Measurements from ENCODE around the gene ZNF79. TPM values are rescaled to one million over a fixed set of nuclear protein-coding genes. Genes with fewer than 3 reads are reported as not detected.

Gene ZNF79
- total RNA-seq, 2 experiments from 2014 or later, result 7.6 TPM

DNA sequence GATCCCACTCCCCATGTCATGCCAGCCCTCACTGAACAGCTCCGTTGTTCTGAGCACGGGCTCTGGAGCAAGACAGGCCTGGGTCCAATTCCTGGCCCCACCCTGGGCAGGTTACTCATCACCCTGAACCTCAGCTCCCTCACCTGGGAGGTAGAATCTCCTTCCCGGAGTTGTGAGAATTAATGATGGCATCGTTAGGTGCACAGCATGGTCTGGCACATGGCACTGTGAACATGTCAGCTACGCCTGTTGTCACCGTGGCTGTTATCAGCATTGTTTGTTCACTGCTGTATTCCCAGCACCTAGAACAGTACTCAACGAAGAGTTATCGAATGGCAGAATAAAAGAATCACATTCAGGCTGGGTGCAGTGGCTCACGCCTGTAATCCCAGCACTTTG is 70.1 kb downstream of the ZNF79 start:
- CTCF ChIA-PET, result interaction anchor here (1.7 kb wide), 1 partner anchor 96 kb away, joined by 3 read pairs; no protein-coding TSS in a partner anchor
- Mint-ChIP-seq H3K4me3 (no peak overlapping the region), H3K27me3 (no peaks in the 10 kb centered on the region), H3K36me3 (ENCODE audit: low read depth) (no peaks in the 10 kb centered on the region), H3K27ac (no peak overlapping the region), H3K4me1 (ENCODE audit: low read depth) (no peaks in the 10 kb centered on the region), H3K9me3 (no peaks in the 10 kb centered on the region)
- intact Hi-C loops (cut with micrococcal nuclease), result no loop called here
- POLR2A ChIA-PET, result interaction anchor here (0.8 to 1.5 kb wide), 4 partner anchors 9 to 113 kb away, joined by 3 read pairs; partner anchors contain the start of gene LRSAM1
- no peak for ATAC-seq
- no peak for DNase-seq
- TF ChIP-seq, protein P1, sequence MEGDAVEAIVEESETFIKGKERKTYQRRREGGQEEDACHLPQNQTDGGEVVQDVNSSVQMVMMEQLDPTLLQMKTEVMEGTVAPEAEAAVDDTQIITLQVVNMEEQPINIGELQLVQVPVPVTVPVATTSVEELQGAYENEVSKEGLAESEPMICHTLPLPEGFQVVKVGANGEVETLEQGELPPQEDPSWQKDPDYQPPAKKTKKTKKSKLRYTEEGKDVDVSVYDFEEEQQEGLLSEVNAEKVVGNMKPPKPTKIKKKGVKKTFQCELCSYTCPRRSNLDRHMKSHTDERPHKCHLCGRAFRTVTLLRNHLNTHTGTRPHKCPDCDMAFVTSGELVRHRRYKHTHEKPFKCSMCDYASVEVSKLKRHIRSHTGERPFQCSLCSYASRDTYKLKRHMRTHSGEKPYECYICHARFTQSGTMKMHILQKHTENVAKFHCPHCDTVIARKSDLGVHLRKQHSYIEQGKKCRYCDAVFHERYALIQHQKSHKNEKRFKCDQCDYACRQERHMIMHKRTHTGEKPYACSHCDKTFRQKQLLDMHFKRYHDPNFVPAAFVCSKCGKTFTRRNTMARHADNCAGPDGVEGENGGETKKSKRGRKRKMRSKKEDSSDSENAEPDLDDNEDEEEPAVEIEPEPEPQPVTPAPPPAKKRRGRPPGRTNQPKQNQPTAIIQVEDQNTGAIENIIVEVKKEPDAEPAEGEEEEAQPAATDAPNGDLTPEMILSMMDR (IDR thresholded peaks at IDR 0.05), result no peak

Other genes with a start within 250 kb of the ZNF79 start
- gene GARNL3, start 159.6 kb upstream of the ZNF79 start, total RNA-seq, result 1 to 10 TPM; 3.8 to 4.2 TPM
- 1 to 10 TPM; 1.6 to 2.1 TPM for gene SLC2A8, start 27.2 kb upstream of the ZNF79 start, total RNA-seq
- 1,000 to 10,000 TPM; 2,353 to 2,364 TPM for gene RPL12, start 27.0 kb downstream of the ZNF79 start, total RNA-seq
- gene LRSAM1, start 27.1 kb downstream of the ZNF79 start, total RNA-seq, result 10 to 100 TPM; 17.1 to 18.6 TPM
- gene STXBP1, start 187.9 kb downstream of the ZNF79 start, total RNA-seq, result 10 to 100 TPM; 19.2 to 23.5 TPM

Measured in activated CD8-positive, alpha-beta T cell treated with anti-CD3 and anti-CD28 coated beads for 36 hours (primary cell).